ENCODE measurements around the gene SYTL5.

SYTL5 gene

GRCh38 chrX:38150993-38151392 lies 144.6 kb downstream of the SYTL5 start:
- no peak for DNase-seq

GRCh38 chrX:38151441-38151840 lies 145.1 kb downstream of the SYTL5 start:
- DNase-seq = peak; percentile 24

- DNase-seq = no peak
These were observed 148.0 kb downstream of the SYTL5 start for GRCh38 chrX:38154340-38154739.

DNA sequence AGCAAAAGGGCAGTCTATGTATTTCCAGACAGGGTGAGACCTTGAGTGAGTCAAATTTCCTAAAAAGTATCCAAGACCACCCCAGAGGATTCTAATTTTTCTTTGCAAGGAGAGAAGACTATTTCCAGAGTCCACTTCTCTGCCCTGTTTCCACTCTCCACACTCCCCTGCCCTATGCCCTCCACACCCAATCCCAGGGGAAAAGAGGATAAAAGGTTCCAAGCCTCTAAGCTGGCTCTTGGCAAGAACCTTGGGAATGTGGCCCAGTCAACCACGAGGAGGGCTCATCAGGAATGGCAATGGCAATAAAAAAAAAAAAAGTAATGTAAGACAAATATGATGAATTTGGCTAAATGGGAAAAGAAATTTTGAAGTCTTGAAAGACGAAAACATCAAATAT lies 148.5 kb downstream of the SYTL5 start:
- DNase-seq = no peak

DNA sequence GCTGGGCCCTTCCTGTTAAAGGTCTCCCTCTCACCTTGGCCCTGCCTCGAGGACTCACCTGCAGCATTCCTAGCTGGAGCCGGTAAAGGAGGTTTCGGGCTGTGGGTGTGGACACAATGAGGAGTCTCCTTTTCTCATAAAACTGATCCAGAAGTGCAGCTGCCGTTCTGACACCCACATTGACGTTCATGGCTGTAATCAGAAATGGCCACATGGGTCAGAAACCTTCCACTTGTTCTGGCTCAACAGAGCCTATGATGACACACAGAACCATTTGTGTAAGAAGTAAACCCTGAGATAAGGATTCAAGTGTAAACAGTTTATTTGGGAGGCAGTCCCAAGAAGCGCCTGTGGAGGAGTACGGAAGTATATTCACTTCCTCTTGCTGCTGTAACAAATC lies 150.5 kb downstream of the SYTL5 start:
- no peak for DNase-seq

- DNase-seq = no peak
These were observed 156.8 kb downstream of the SYTL5 start for GRCh38 chrX:38163193-38163592.

DNA sequence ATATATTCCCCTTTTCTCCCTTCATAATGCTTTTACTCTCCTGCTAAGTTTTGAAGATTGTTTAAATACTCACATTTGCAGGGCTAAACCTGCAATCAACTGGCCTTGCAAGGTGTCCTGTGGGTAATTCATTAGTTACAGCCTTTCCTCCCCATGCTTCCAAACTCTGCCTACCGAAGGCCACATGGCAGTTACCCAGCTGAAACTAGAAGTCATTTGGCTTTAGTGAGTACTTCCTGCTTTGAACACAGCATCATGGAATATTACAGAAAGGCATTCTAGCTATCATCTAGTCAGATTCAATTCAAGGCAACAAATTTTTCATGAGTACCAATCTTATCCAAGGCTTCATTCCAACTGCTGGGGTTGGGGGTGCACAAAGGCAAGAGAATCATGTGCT lies 158.7 kb downstream of the SYTL5 start:
- no peak for DNase-seq

- DNase-seq = peak; percentile 1
These were observed 160.2 kb downstream of the SYTL5 start for GRCh38 chrX:38166478-38167083.

DNA sequence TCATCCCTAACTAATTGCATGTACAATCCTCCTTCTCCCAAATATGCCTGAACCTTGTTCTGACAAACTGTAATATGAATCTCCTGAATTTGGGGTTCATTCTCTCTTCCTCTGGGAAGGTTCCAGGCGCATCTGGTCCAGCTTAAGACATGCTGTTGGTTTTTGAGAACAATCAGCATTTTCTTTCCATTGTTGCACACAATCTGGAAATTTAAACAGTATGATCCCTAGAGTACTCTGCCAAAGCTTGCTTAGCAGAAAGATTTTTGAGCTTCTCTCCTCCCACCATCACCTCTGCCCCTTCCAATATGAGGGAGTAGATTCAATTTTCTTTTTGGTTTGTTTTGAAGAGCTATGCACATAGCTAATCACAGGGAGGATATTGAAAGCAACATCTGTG lies 164.2 kb downstream of the SYTL5 start:
- DNase-seq = no peak

- DNase-seq = peak; percentile 1
These were observed 166.2 kb downstream of the SYTL5 start for GRCh38 chrX:38172596-38172995.

DNA sequence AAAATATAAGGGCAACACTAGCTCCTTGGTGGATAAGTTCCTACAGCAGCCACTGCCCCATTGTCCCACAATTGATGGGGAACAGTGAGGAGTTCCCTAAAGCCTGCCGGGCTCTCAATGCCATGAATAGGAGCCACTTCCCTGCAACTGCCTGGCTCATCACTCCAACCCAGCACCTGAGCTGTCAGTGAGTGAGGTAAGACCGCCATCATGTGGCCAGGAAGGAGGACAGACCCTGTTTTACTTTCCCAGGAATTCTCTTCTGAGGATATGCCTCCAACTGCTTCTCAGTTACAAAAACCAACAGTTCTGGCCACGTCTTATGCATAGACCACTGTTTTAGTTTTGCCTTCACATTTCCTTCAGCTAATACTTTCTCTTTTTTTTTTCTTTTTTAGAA lies 168.8 kb downstream of the SYTL5 start:
- peak; percentile 20 for DNase-seq

GRCh38 chrX:38178396-38178795 lies 172.0 kb downstream of the SYTL5 start:
- DNase-seq = no peak
